Left forelimb (tissue), 1 donor: Measurements from ENCODE around the gene LRRC4C.

ENCODE experiments used
- DNase-seq: peaks from one replicate; pipeline ENCODE4 v3.0.0-alpha.2; 2018; ENCODE audit warnings: low spot score

The LRRC4C gene

GRCh38 chr11:41323446-41323845, 136.0 kb downstream of the LRRC4C start:
- DNase-seq, result no peak

DNA sequence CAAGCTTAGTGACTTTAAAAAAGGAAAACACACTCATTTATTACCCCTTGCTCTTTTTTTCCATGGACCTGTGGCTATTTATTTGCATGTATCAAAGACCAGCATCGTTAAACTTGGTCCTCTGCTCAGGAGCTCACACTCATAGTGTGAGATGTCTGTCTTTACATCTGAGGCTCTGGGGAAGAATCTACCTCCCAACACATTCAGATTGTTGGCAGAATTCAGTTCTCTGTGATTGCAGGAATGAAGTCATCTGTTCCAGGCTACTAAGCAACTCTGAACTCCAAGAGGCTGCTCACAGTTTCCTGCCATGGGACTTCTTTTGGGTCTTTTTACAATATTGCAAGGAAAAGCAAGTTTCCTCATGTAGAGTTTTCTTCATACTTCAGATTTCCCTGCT, 138.8 kb downstream of the LRRC4C start:
- no peak for DNase-seq

DNA sequence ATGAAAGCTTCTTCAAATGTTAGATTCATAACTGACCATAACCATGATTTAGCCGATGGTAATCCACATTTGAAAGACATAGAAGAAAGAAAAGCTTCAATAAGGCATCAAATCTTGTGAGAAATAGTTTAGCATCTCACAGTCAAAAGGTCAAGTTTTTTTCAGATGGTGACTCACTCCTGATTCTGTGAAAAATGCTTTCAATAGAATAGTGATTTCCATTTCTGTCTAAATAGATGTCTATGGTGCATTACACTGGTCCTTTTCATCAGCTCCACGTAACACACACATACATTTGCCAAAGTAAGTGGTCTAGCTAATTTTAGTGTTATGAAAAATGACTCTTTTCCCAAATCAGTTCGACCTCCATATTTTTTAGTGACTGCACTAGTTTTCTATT, 139.2 kb downstream of the LRRC4C start:
- no peak for DNase-seq

DNA sequence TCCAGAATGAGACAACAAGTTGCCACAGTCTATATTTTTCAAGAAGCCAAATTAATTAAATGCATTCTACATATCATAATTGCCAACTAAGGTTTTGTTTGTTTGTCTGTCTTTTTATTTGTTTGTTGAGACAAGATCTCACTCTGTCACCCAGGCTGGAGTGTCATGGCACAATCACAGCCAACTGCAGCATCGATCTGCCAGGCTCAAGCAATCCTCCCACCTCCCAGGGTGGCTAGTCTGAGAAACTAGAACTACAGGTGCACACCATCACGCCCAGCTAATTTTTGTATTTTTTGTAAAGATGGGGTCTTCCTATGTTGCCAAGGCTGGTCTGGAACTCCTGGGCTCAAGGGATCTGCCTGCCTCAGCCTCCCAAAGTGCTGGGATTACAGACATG, 140.0 kb downstream of the LRRC4C start:
- no peak for DNase-seq

GRCh38 chr11:41316751-41317150, 142.7 kb downstream of the LRRC4C start:
- no peak for DNase-seq

GRCh38 chr11:41313226-41313625, 146.2 kb downstream of the LRRC4C start:
- DNase-seq, result no peak

GRCh38 chr11:41309716-41310115, 149.7 kb downstream of the LRRC4C start:
- DNase-seq, result no peak

- no peak for DNase-seq
These were observed 150.3 kb downstream of the LRRC4C start for GRCh38 chr11:41309111-41309522.

- DNase-seq, result no peak
These were observed 151.2 kb downstream of the LRRC4C start for GRCh38 chr11:41308286-41308685.

DNA sequence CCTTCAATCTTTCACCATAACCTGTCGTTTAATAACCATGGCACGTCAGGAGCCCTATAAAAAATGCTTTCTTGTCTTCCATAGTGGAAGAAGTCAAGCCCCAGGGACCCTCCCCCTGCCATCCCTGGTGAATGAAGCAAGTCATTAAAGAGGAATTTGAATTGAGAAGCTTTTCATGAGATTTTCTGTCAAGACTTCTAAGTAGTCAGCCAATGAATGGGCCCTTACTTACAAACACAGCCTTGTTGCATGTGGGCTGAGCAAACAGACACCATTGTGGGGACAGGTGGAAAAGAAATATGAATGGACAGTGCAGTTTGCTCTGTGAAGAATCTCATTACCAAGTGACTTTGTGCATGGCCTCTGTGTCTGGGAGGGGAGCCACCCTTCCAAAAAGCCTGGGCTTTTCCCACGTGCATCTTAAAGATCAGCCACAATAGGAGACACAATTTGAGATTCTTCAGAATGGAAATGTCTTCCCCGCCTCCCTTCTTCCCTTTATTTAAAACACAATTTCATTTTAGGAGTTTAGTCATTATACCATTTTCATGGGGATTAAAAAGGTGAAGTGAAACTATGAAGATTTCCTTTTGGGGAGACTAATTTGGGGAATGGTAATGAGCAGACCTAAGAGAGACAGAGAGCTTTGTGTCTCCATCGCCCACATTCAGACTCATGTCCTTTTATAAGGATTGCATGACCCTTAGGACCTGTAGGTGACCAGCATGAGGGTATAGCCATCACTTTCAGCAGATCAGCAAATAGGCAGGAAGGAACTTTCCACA, 152.0 kb downstream of the LRRC4C start:
- no peak for DNase-seq

- DNase-seq, result no peak
These were observed 153.0 kb downstream of the LRRC4C start for GRCh38 chr11:41306431-41306830.

DNA sequence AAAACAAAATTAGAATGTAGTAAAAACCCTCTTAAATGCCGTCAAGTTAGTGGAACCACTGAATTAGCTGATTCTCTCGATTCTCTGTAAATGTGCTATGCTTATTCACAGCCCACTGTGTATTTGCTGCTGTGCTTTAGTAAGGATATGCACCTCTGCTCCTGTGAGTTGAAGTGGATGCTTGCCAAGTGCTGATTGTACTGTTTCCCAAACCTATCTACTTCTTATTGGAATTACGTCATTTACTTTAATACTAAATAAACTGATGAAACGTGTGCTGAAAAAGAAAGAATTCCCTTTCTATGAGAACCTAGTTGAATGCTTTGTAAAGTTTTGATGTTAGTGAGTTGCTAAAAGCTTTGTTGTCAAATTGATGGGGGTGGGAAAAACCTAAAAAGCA, 158.4 kb downstream of the LRRC4C start:
- DNase-seq, result no peak

DNA sequence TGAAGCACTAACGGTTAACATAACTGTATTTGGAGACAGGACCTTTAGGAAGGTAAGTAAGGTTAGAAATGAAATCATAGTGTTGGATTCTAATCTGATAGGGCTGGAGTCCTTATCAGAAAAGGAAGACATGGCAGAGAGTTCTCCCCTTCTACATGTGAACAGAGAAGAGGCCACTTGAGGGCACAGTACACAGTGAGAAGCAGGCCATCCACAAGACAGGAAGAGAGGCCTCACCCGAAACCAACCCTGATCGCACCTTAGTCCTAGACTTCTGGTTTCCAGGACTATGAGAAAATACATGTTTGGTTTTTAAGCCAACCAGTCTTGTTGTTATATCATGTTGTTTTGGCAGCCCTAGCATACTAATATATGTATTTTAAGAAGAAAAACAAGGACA, 170.0 kb downstream of the LRRC4C start:
- DNase-seq, result no peak

- DNase-seq, result no peak
These were observed 172.7 kb downstream of the LRRC4C start for GRCh38 chr11:41286751-41287150.

DNA sequence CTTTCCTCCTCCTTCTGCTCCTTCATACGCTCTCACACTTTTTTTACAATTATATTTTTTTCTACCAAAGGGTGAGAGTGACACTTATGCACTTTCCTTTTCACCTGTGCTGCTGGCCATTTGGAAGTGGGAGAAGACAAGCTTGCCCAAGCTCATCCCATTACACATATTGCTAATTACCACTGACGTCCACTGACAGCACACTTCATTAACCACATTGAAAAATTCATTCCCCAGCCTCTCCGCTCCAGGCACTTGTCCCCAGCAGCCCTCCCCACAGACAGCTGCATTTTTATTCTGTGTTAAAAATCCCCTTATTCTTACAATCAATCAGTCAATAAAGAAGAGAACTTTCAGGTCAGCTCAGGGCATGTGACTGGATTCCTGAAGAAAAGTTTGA, 175.1 kb downstream of the LRRC4C start:
- DNase-seq, result no peak

DNA sequence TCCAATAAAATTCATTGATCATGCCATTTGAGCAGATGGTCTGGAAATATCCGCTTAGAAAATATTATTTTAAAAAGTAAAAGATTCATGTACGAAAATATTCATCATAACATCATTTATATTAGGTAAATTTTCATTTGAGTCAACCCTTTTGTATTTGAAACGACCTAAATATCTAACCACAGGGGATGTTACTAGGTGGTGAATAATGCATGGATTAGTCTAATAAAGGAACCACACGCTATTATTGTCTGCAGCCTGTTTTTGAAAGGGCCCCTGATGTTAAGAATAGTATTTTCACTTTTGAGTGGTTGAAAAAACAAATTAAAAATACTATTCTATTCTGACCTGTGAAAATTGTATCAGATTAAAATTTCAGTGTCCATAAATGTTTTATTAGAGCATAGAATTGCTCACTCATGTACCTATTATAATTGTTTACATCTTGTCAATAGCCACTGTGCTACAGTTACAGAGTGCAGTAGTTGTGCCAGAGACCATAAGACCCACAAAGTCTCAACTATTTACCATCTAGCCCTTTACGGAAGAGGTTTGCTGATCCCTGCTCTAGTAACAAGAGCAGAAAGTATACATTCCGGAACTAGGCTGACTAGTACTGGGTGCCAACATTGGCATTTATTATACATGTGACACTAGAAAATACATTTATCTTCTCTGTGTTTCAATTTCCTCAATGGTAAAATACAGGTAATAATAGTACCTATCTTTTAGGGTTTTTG, 176.1 kb downstream of the LRRC4C start:
- no peak for DNase-seq

GRCh38 chr11:41282395-41282794, 177.1 kb downstream of the LRRC4C start:
- no peak for DNase-seq

- DNase-seq, result no peak
These were observed 178.2 kb downstream of the LRRC4C start for GRCh38 chr11:41281131-41281742.

DNA sequence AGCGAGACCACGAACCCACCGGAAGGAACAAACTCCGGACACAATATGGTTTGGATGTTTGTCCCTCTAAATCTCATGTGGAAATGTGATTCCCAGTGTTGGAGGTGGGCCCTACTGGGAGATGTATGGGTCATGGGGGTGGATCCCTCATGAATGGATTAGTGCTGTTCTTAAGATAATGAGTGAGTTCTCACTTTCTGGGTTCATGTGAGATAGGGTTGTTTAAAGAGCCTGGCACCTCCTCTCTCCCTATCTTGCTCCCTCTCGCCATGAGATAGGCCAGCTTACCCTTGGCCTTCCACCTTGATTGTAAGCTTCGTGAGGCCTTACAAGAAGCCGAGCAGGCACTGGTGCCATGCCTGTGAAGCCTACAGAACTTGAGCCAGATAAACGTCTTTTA, 184.6 kb downstream of the LRRC4C start:
- no peak for DNase-seq

DNA sequence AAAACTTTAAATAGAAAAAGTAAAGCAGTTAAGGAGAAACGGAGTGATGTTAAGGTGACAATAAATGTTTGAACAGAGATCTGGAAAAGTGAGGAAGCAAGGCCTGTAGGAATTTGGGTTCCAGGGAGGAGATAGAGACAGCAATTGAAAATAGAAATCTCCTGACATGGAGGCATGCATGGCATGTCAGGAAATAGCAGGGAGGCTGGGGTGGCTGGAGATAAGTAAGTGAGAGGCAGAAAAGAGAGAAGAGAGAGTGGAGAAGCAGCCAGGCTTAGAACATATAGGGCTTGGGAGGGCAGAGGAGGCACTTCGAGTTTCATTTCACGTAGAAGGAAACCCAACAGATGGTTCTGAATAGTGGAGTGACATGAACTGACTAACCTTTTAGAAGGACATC, 185.5 kb downstream of the LRRC4C start:
- DNase-seq, result no peak

GRCh38 chr11:41267451-41267850, 192.0 kb downstream of the LRRC4C start:
- DNase-seq, result no peak

- no peak for DNase-seq
These were observed 203.4 kb downstream of the LRRC4C start for GRCh38 chr11:41256041-41256440.

DNA sequence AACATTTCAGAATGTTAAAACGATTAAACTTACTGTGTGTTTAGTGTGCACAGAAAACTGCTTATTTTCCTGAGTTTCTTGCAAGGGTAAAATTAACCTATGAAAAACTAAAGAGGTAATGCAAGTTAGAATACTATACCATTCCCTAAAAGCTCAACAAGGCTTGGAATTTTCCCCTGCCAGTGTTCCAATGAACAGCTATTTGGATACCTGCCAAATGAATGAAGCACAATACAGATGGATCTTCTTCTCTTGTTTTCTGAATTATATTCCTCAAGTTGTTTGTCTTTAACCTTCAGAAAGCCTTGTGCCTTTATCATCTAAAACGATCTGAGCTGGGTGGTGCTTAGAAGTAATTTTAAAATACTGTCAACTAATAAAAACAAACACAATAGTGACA, 204.5 kb downstream of the LRRC4C start:
- DNase-seq, result no peak
